Stimulated activated CD8-positive, alpha-beta memory T cell treated with anti-CD3 and anti-CD28 coated beads, Interleukin-7, amount 100 ng/mL, for 4 hours (primary cell): ENCODE measurements around the gene SEC24C.

ENCODE experiments used
- DNase-seq, 2 donors: peaks; one replicate each; pipeline ENCODE4 v3.0.0-alpha.2; 2020; ENCODE audit warnings: low read depth in 2 of 2

SEC24C gene

GRCh38 chr10:73813333-73813732 lies 69.2 kb downstream of the SEC24C start:
- no peak for DNase-seq

GRCh38 chr10:73814276-73814895 lies 70.2 kb downstream of the SEC24C start:
- DNase-seq: no peak

GRCh38 chr10:73814896-73815718 lies 70.9 kb downstream of the SEC24C start:
- no peak for DNase-seq

GRCh38 chr10:73815719-73816030 lies 71.5 kb downstream of the SEC24C start:
- DNase-seq: no peak

GRCh38 chr10:73816917-73817729 lies 73.0 kb downstream of the SEC24C start:
- DNase-seq: no peak

GRCh38 chr10:73817826-73818225 lies 73.7 kb downstream of the SEC24C start:
- no peak for DNase-seq

GRCh38 chr10:73818402-73818801 lies 74.2 kb downstream of the SEC24C start:
- DNase-seq: no peak

GRCh38 chr10:73819081-73819480 lies 74.9 kb downstream of the SEC24C start:
- no peak for DNase-seq

- DNase-seq: no peak
These were observed 75.4 kb downstream of the SEC24C start for GRCh38 chr10:73819513-73820093.
